Prostate gland (tissue), 2 donors: ENCODE measurements around the gene MED12L.

Experiments
- CTCF ChIP-seq, 4 experiments: fragments of 200-600 bp in 2 of 4; fragments of 450-650 bp in 2 of 4; sonication (generic) in 2 of 4; IDR thresholded peaks; 1 replicate in 3 of 4; 2 replicates in 1 of 4; pipeline ENCODE4 v1.5.1; 2016 to 2019; ENCODE audit warnings: antibody characterized with exemption in 4 of 4, mild to moderate bottlenecking in 2 of 4, moderate library complexity in 2 of 4
- POLR2A ChIP-seq: fragments of 450-650 bp; IDR thresholded peaks from one replicate; pipeline ENCODE4 v1.6.1; 2016; ENCODE audit warnings: antibody characterized with exemption, mild to moderate bottlenecking
- POLR2AphosphoS5 ChIP-seq: sonication (generic); formaldehyde crosslinking; IDR thresholded peaks from one replicate; pipeline ENCODE4 v1.6.1; 2017; ENCODE audit warnings: antibody characterized with exemption

DNA sequence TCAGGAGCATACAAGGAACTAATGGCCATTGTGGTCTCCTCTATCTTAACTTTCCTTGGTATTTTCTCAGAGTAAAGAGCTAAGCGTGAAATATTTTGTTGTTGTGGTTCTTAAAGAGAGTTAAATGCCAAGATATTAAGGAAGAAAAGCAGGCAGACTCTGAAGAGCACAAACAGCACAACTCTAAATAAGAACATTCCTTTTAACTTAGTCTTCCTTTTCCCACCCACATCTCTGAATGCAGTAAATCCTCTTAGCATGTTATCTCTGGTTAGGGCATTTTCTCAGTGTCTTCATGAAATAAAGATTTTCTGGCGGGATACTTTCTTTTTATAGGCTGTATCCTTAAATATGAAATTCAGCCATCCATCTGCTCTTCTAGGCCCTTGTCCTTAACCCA lies 229.7 kb downstream of the MED12L start:
- TF ChIP-seq POLR2A (no peak), CTCF (IDR thresholded peaks at IDR 0.05) (no peak), POLR2AphosphoS5 (no peak)
